PFSK-1 (cell line): ENCODE results near the gene ZNF213.

Source experiments
- FOXP2 ChIP-seq: optimal IDR thresholded peaks from 2 replicates; pipeline ENCODE3; 2011; ENCODE audit warnings: borderline replicate concordance, control low read depth, inconsistent platforms; ENCODE audit not compliant: insufficient read depth; ENCODE audit errors: extremely low read length, extremely low read depth
- POLR2AphosphoS5 ChIP-seq: IDR thresholded peaks from 2 replicates; pipeline ENCODE4 v1.6.1; 2012; ENCODE audit warnings: low read depth, mild to moderate bottlenecking, control low read depth, low read length, moderate library complexity
- REST ChIP-seq, 2 experiments: IDR thresholded peaks; 2 replicates each; pipeline versions ENCODE4 v1.6.1 to v1.8.0; 2011 to 2012; ENCODE audit warnings: low read depth in 2 of 2, low read length in 2 of 2, control low read depth in 1 of 2, inconsistent platforms in 1 of 2, mild to moderate bottlenecking in 1 of 2, moderate library complexity in 1 of 2; ENCODE audit not compliant: insufficient read depth in 1 of 2
- SIN3A ChIP-seq: IDR thresholded peaks from 2 replicates; pipeline ENCODE4 v1.6.1; 2012; ENCODE audit warnings: mild to moderate bottlenecking, low read length, moderate library complexity, borderline replicate concordance; ENCODE audit not compliant: insufficient read depth
- TAF1 ChIP-seq: IDR thresholded peaks from 2 replicates; pipeline ENCODE4 v1.6.1; 2012; ENCODE audit warnings: low read length, control low read depth, borderline replicate concordance; ENCODE audit not compliant: insufficient read depth

The ZNF213 gene

DNA sequence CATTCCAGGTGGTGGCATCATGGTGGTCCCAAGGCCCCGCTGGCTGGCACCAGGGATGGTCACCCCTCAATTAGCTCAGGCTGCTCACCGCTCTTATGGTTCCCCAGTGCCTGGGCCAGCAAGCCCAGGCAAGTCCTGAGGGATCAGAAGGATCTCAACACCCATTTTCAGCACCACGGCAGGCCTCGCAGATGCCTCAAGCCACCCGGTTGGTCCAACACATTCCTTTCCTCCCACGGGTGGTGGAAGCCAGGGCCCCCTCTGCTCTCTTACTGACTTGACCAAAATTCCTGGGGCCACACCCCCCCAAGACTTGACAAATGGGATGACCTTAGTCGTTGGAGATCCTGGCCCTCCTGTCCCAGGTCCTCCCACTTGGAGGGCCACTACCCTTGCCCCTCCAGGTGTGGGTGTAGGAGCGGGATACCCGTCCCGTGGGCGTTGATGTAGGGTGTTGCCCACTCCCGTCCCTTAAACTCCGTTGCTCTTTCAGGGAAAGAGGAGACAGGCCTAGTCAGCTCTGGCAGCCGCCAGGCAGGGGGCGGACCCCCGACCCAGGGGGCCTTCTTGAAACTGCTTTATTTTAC, 16.5 kb upstream of the ZNF213 start:
- no peak for TF ChIP-seq TAF1

DNA sequence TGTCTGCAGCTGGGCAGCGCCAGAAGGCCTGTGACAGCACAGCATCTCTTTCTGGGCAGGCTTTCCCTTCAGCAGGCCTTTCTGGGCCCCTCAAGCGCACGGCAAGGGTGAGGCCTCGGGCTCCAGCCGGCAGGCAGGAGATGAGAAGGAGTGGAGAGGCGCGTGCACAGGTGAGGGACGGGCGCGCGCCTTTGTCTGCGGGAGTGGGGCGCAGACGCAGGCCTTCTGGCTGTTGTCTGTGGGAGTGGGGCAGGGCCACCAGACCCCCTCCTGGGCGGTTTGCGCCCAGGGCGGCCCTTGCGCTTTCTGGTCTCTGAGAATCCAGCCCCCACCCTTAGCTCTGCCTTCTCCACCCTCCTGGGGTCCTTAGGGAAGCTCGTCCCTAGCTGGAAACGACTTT, 16.0 kb upstream of the ZNF213 start:
- TF ChIP-seq TAF1: no peak
- TF ChIP-seq FOXP2: no peak
- no peak for TF ChIP-seq REST (IDR thresholded peaks at IDR 0.05; ENCODE audit: insufficient read depth in 1 of 2, low read depth in 2 of 2, low read length in 2 of 2)
- no peak for TF ChIP-seq SIN3A
- no peak for TF ChIP-seq POLR2AphosphoS5

GRCh38 chr16:3119286-3119685, 15.5 kb upstream of the ZNF213 start:
- no peak for TF ChIP-seq POLR2AphosphoS5
- TF ChIP-seq TAF1: no peak

- no peak for TF ChIP-seq FOXP2
- TF ChIP-seq POLR2AphosphoS5: no peak
- no peak for TF ChIP-seq TAF1
- no peak for TF ChIP-seq REST (IDR thresholded peaks at IDR 0.05; ENCODE audit: insufficient read depth in 1 of 2, low read depth in 2 of 2, low read length in 2 of 2)
- TF ChIP-seq SIN3A: no peak
Observed at GRCh38 chr16:3119701-3120408, 15.0 kb upstream of the ZNF213 start.

DNA sequence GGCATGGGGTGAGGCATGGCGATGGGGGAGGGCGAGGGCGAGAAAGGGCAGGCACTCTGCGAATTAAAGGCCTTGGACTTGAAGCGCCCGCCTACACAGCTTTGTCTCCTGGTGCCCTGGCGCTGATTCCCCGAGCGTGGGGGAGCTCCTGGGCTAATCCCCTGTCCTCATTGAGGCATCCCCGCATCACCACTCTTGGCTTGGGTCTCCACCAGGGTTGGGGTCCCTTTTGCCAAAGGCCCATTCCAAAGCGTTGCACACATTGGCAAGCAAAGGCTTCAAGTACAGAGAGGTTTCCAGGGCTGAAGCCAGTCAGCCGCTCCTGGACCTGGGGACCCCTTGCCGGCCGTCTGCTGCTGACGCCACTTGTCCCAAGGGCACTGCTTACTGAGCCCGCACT, 14.4 kb upstream of the ZNF213 start:
- no peak for TF ChIP-seq SIN3A
- no peak for TF ChIP-seq TAF1
- no peak for TF ChIP-seq FOXP2

DNA sequence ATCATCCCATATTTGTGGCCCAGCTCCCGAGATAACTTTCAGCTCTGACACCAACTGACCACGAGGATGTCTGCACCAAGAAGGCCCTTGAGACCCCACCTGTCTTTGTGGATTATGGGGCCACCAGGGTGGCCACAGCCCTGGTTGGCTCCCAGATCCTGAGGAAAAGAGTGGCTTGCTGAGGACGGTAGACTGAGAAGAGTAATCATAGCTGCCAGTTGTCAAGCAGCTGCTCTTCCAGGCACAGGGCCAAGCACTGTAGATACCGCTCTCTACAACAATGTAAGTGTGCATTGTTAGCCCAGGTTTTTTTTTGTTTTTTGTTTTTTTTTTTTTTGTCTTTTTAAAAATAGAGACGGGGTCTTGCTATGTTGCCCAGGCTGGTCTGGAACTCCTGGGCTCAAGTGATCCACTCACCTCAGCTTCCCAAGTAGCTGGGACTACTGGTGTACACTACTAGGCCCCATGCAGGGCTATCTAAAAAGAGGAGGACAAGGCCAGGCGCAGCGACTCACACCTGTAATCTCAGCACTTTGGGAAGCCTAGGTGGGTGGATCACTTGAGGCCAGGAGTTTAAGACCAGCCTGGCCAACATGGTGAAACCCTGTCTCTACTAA, 12.9 kb upstream of the ZNF213 start:
- TF ChIP-seq FOXP2 (no peak), SIN3A (no peak), TAF1 (no peak), REST (IDR thresholded peaks at IDR 0.05; ENCODE audit: insufficient read depth in 1 of 2, low read depth in 2 of 2, low read length in 2 of 2) (no peak), POLR2AphosphoS5 (no peak)
